Endothelial cell of umbilical vein (primary cell): ENCODE measurements around the gene FSTL4. TPM values are rescaled to one million over a fixed set of nuclear protein-coding genes. Genes with fewer than 3 reads are reported as not detected.

Experiments
- BruUV-seq: library from RNA; stranded (reverse); fragments of 400-500 nt; replicated peaks from 2 replicates; lab custom pipeline; 2021; lab: Mats Ljungman, UMichigan
- CTCF ChIA-PET: fragments of 300-600, 350-600 bp; sonication (Branson Sonifier 250); formaldehyde crosslinking; loops from one replicate; lab custom pipeline; 2021; ENCODE audit warnings: antibody characterized with exemption, inconsistent platforms; lab: Charles Lee
- POLR2A ChIA-PET: fragments of 300-600, 350-600 bp; sonication (Branson Sonifier 250); formaldehyde crosslinking; loops from one replicate; lab custom pipeline; 2021; ENCODE audit warnings: antibody characterized with exemption, inconsistent platforms; lab: Charles Lee
- DNase-seq: peaks from one replicate; pipeline ENCODE4 v3.0.0-alpha.2; 2011; ENCODE audit warnings: low read depth, low spot score
- FAIRE-seq: peaks from 2 replicates; lab custom pipeline; 2011; peaks lifted over from hg19 to GRCh38; lab: Jason Lieb, UNC
- H2AFZ ChIP-seq: 2 replicates; pipeline ENCODE4 v1.6.0; 2012; ENCODE audit warnings: low read depth, low read length, control low read depth, inconsistent platforms
- H3K27ac ChIP-seq: 2 replicates; pipeline ENCODE4 v1.5.1; 2011; ENCODE audit warnings: low read depth, mild to moderate bottlenecking, control low read depth, low read length, moderate library complexity; ENCODE audit not compliant: insufficient read depth
- H3K27me3 ChIP-seq, 2 experiments: 2 replicates each; pipeline versions ENCODE4 v1.6.0 to v1.6.1; 2011; ENCODE audit warnings: low read length in 2 of 2, mixed read lengths in 1 of 2; ENCODE audit not compliant: control insufficient read depth in 2 of 2, insufficient read depth in 2 of 2
- H3K36me3 ChIP-seq, 2 experiments: 2 replicates in 1 of 2; 3 replicates in 1 of 2; pipeline ENCODE4 v1.5.1; 2011; ENCODE audit warnings: low read length in 2 of 2, mild to moderate bottlenecking in 1 of 2, moderate library complexity in 1 of 2; ENCODE audit not compliant: control insufficient read depth in 2 of 2, insufficient read depth in 2 of 2; ENCODE audit errors: extremely low read depth in 1 of 2
- H3K4me1 ChIP-seq: 3 replicates; pipeline ENCODE4 v1.5.1; 2011; ENCODE audit warnings: mild to moderate bottlenecking, low read length; ENCODE audit not compliant: control insufficient read depth, insufficient read depth; ENCODE audit errors: extremely low read depth
- H3K4me2 ChIP-seq: 2 replicates; pipeline ENCODE4 v1.6.1; 2011; ENCODE audit warnings: low read length, control low read depth, mixed read lengths; ENCODE audit not compliant: insufficient read depth
- H3K4me3 ChIP-seq, 3 experiments: fragments of 200-600 bp in 1 of 3; sonication (generic), shearing (Covaris generic) in 1 of 3; replicated peaks in 1 of 3; 2 replicates each; pipeline ENCODE4 v1.5.1; 2011 to 2016; ENCODE audit warnings: control low read depth in 3 of 3, low read length in 3 of 3, mild to moderate bottlenecking in 2 of 3, inconsistent platforms in 1 of 3, low read depth in 1 of 3, moderate library complexity in 1 of 3; ENCODE audit not compliant: insufficient read depth in 1 of 3
- H3K79me2 ChIP-seq: 2 replicates; pipeline ENCODE4 v1.6.0; 2012; ENCODE audit warnings: low read length, inconsistent platforms; ENCODE audit not compliant: control insufficient read depth, insufficient read depth
- H3K9ac ChIP-seq: replicated peaks from 2 replicates; pipeline ENCODE3; 2011; ENCODE audit warnings: low read length, control low read depth; ENCODE audit not compliant: insufficient read depth; ENCODE audit errors: extremely low read depth
- H3K9me1 ChIP-seq: replicated peaks from 3 replicates; pipeline ENCODE4 v1.6.0; 2011; ENCODE audit warnings: mild to moderate bottlenecking, low read length; ENCODE audit not compliant: control insufficient read depth, insufficient read depth; ENCODE audit errors: extremely low read depth
- H3K9me3 ChIP-seq: replicated peaks from 2 replicates; pipeline ENCODE4 v1.5.1; 2012; ENCODE audit warnings: low read length, inconsistent platforms; ENCODE audit not compliant: control insufficient read depth, insufficient read depth
- H4K20me1 ChIP-seq: replicated peaks from 2 replicates; pipeline ENCODE3; 2011; ENCODE audit warnings: mild to moderate bottlenecking, low read length; ENCODE audit not compliant: control insufficient read depth, insufficient read depth; ENCODE audit errors: extremely low read depth
- EZH2 ChIP-seq: IDR thresholded peaks from 2 replicates; pipeline ENCODE4 v1.6.1; 2012; ENCODE audit warnings: borderline replicate concordance, low read depth, mild to moderate bottlenecking, moderate library complexity, low read length, inconsistent platforms; ENCODE audit not compliant: severe bottlenecking
- FOS ChIP-seq: IDR thresholded peaks from 2 replicates; pipeline ENCODE4 v1.6.1; 2011; ENCODE audit warnings: mild to moderate bottlenecking, low read length, moderate library complexity, borderline replicate concordance; ENCODE audit not compliant: insufficient read depth
- GATA2 ChIP-seq: IDR thresholded peaks from 2 replicates; pipeline ENCODE4 v1.7.0; 2011; ENCODE audit warnings: low read depth, mild to moderate bottlenecking, moderate library complexity, mixed read lengths, low read length; ENCODE audit not compliant: insufficient read length, insufficient read depth
- JUN ChIP-seq: IDR thresholded peaks from 2 replicates; pipeline ENCODE4 v1.6.1; 2011; ENCODE audit warnings: borderline replicate concordance, low read depth; ENCODE audit not compliant: insufficient read length, insufficient read depth
- MYC ChIP-seq: IDR thresholded peaks from one replicate; pipeline ENCODE4 v1.6.1; 2011; ENCODE audit warnings: mild to moderate bottlenecking, low read depth, low read length
- POLR2A ChIP-seq: IDR thresholded peaks from 2 replicates; pipeline ENCODE4 v1.6.1; 2012; ENCODE audit warnings: low read depth, mild to moderate bottlenecking, control low read depth, low read length
- POLR2AphosphoS5 ChIP-seq: IDR thresholded peaks from 2 replicates; pipeline ENCODE4 v1.6.1; 2012; ENCODE audit warnings: low read depth, mild to moderate bottlenecking, control low read depth, low read length, moderate library complexity; ENCODE audit not compliant: insufficient read depth
- dilution Hi-C: fragments of 300-500 bp; cut with MboI; formaldehyde crosslinking; loops from one replicate; pipeline ENCODE4 v1.15.0; 2019; ENCODE audit warnings: low sequenced_read_pairs; ENCODE audit not compliant: extremely low pct_ligation_motif_present
- intact Hi-C: fragments of 100-400 bp; cut with micrococcal nuclease; formaldehyde crosslinking; loops from one replicate; pipeline ENCODE4 v1.10.0; 2022
- polyA plus RNA-seq, 4 experiments: library from polyadenylated mRNA; depleted of rRNA in 3 of 4; stranded (reverse) in 3 of 4; unstranded in 1 of 4; fragments of >200 nt; gene quantifications; 2 replicates each; pipeline versions ENCODE4 v1.2.1 to v1.2.3, GENCODE V29; 2011 to 2012; ENCODE audit warnings: missing spikeins in 1 of 4
- total RNA-seq: library from RNA; stranded (reverse); gene quantifications from 2 replicates; pipeline ENCODE4 v1.2.3, GENCODE V29; 2021
- TF ChIP-seq, protein P1 (sequence below): IDR thresholded peaks from 2 replicates; pipeline ENCODE4 v1.6.1; 2011; ENCODE audit not compliant: insufficient read depth, insufficient read length
- TF ChIP-seq, protein P2 (sequence below), 2 donors: IDR thresholded peaks; 1 replicate in 1 of 2; 2 replicates in 1 of 2; pipeline ENCODE4 v1.5.1; 2011; ENCODE audit warnings: low read length in 2 of 2, mild to moderate bottlenecking in 2 of 2, moderate library complexity in 2 of 2, control low read depth in 1 of 2, inconsistent platforms in 1 of 2, low read depth in 1 of 2; ENCODE audit not compliant: insufficient read depth in 1 of 2; ENCODE audit errors: extremely low read depth in 1 of 2

Gene FSTL4
- total and polyA plus RNA-seq, 2 donors (not counting 3 experiments of a cell fraction or from before 2014, with no cell fraction given), result 0.18 TPM; not detected in 1

DNA sequence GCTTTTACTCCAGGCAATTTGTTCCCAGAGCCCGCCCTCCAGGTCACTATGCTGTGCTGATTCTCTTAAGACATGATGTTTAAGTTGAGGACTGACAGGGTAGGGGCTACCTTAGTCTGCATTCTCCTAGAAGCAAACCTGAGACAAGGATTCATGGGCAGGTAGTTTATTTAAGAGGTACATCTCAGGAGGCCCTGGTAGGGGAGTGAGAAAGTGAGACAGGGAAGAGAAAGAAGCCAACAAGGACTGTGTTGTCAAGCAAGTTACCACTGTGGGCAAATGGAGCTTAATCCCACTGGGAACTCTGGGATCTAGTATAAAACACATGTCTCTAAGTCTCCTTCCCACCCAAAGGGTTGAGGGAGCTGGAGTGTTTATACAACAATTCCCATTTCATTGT is 43.6 kb upstream of the FSTL4 start:
- H3K9me1 ChIP-seq, result no peaks in the 10 kb centered on the region
- no peaks in the 10 kb centered on the region for H3K9me3 ChIP-seq
- peaks cover 2 to 15% of the 10 kb centered on the region in 2 experiments for H3K27me3 ChIP-seq
- H3K79me2 ChIP-seq, result no peaks in the 10 kb centered on the region
- H3K27ac ChIP-seq, result no peak overlapping the region
- no peaks in the 10 kb centered on the region for H4K20me1 ChIP-seq
- no peaks in the 10 kb centered on the region for H3K36me3 ChIP-seq
- no TSS peak for BruUV-seq
- no peak for DNase-seq
- H2AFZ ChIP-seq, result no peak overlapping the region
- intact Hi-C loops, result no loop called here
- H3K4me2 ChIP-seq, result no peak overlapping the region
- CTCF ChIA-PET, result interaction anchor here (1.8 kb wide), 1 partner anchor 214 kb away, joined by 7 read pairs; no protein-coding TSS in a partner anchor
- FAIRE-seq, result no peak
- dilution Hi-C loops, result no loop called here
- H3K4me1 ChIP-seq, result no peaks in the 10 kb centered on the region
- TF ChIP-seq GATA2, result no peak
- no peak for TF ChIP-seq FOS
- no peak for TF ChIP-seq JUN
- no peak for TF ChIP-seq MYC
- TF ChIP-seq POLR2A, result no peak
- TF ChIP-seq, protein P1, sequence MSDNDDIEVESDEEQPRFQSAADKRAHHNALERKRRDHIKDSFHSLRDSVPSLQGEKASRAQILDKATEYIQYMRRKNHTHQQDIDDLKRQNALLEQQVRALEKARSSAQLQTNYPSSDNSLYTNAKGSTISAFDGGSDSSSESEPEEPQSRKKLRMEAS, result no peak
- TF ChIP-seq POLR2AphosphoS5, result no peak
- POLR2A ChIA-PET, result no interaction called here
- H3K9ac ChIP-seq, result no peak overlapping the region
- no peak overlapping the region for H3K4me3 ChIP-seq

DNA sequence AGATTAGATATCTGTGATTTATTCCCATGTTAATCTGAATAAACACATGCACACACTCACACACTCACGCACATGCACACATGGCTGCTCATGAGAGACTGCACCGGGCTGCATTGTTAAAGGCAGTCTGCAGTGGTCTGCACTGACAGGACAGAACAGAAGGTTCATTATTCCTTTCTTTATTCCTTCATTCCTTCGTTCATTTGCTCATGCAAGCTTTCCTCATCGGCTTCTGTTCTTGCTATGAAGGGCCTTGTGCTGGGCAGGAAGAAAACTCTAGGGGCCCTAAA is 41.4 kb upstream of the FSTL4 start:
- Histone ChIP-seq H3K9me1 (no peaks in the 10 kb centered on the region), H3K9me3 (no peaks in the 10 kb centered on the region), H2AFZ (no peak overlapping the region), H3K27me3 (peaks cover 2 to 15% of the 10 kb centered on the region in 2 experiments), H3K36me3 (no peaks in the 10 kb centered on the region), H3K9ac (no peak overlapping the region), H3K4me2 (no peak overlapping the region), H3K79me2 (no peaks in the 10 kb centered on the region), H3K27ac (no peak overlapping the region), H4K20me1 (no peaks in the 10 kb centered on the region), H3K4me1 (no peaks in the 10 kb centered on the region), H3K4me3 (no peak overlapping the region)
- FAIRE-seq (no peak), DNase-seq (no peak)
- ChIA-PET CTCF (no interaction called here), POLR2A (no interaction called here)
- BruUV-seq, result no TSS peak
- intact Hi-C loops, result no loop called here
- dilution Hi-C loops, result no loop called here
- TF ChIP-seq JUN, result no peak
- TF ChIP-seq POLR2A, result no peak
- TF ChIP-seq, protein P1, result no peak
- TF ChIP-seq, protein P2, sequence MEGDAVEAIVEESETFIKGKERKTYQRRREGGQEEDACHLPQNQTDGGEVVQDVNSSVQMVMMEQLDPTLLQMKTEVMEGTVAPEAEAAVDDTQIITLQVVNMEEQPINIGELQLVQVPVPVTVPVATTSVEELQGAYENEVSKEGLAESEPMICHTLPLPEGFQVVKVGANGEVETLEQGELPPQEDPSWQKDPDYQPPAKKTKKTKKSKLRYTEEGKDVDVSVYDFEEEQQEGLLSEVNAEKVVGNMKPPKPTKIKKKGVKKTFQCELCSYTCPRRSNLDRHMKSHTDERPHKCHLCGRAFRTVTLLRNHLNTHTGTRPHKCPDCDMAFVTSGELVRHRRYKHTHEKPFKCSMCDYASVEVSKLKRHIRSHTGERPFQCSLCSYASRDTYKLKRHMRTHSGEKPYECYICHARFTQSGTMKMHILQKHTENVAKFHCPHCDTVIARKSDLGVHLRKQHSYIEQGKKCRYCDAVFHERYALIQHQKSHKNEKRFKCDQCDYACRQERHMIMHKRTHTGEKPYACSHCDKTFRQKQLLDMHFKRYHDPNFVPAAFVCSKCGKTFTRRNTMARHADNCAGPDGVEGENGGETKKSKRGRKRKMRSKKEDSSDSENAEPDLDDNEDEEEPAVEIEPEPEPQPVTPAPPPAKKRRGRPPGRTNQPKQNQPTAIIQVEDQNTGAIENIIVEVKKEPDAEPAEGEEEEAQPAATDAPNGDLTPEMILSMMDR (IDR thresholded peaks at IDR 0.05; ENCODE audit: extremely low read depth in 1 of 2, insufficient read depth in 1 of 2, low read depth in 1 of 2, low read length in 2 of 2), result no peak
- no peak for TF ChIP-seq GATA2
- TF ChIP-seq FOS, result no peak
- no peak for TF ChIP-seq EZH2
- no peak for TF ChIP-seq MYC
- TF ChIP-seq POLR2AphosphoS5, result no peak
